ENCODE data around the gene PCMTD2.

The PCMTD2 gene

DNA sequence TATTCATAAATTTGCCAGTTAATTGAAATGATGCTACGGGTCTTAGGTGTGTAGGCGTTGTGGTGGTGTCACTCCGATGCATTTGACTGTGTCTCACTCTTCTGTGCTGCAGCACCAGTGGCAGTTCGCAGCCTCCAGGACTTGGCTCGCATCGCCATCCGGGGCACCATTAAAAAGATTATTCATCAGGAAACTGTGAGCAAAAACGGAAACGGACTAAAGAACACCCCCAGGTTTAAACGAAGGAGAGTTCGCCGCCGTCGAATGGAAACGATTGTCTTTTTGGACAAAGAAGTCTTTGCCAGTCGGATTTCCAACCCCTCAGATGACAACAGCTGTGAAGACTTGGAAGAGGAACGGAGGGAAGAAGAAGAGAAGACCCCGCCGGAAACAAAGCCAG is 17.6 kb downstream of the PCMTD2 start:
- no peak overlapping the region for H3K4me3 ChIP-seq (ENCODE audit: low read depth, low read length)
- no peak for DNase-seq (ENCODE audit: low read depth)
- TF ChIP-seq, protein P1, sequence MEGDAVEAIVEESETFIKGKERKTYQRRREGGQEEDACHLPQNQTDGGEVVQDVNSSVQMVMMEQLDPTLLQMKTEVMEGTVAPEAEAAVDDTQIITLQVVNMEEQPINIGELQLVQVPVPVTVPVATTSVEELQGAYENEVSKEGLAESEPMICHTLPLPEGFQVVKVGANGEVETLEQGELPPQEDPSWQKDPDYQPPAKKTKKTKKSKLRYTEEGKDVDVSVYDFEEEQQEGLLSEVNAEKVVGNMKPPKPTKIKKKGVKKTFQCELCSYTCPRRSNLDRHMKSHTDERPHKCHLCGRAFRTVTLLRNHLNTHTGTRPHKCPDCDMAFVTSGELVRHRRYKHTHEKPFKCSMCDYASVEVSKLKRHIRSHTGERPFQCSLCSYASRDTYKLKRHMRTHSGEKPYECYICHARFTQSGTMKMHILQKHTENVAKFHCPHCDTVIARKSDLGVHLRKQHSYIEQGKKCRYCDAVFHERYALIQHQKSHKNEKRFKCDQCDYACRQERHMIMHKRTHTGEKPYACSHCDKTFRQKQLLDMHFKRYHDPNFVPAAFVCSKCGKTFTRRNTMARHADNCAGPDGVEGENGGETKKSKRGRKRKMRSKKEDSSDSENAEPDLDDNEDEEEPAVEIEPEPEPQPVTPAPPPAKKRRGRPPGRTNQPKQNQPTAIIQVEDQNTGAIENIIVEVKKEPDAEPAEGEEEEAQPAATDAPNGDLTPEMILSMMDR (conservative IDR thresholded peaks at IDR 0.05; ENCODE audit: low read depth, low read length): no peak

DNA sequence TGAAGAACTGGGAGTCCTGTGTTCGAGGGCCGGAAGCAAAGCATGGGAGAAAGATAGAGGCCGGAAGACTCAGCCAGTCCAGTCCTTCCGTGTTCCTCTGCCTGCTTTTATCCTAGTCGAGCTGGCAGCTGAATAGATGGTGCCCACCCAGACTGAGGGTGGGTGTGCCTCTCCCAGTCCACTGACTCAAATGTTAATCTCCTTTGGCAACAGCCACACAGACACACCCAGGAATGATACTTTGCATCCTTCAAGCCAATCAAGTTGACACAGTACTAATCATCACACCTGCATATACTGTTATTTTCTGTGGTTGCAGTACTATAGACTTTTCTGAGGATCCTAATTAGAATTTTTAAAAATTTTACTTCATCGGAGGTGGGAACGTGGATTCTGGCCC is 21.3 kb downstream of the PCMTD2 start:
- TF ChIP-seq, protein P1 (conservative IDR thresholded peaks at IDR 0.05; ENCODE audit: low read depth, low read length): no peak
- no peak overlapping the region for H3K4me3 ChIP-seq (ENCODE audit: low read depth, low read length)
- DNase-seq (ENCODE audit: low read depth): no peak

DNA sequence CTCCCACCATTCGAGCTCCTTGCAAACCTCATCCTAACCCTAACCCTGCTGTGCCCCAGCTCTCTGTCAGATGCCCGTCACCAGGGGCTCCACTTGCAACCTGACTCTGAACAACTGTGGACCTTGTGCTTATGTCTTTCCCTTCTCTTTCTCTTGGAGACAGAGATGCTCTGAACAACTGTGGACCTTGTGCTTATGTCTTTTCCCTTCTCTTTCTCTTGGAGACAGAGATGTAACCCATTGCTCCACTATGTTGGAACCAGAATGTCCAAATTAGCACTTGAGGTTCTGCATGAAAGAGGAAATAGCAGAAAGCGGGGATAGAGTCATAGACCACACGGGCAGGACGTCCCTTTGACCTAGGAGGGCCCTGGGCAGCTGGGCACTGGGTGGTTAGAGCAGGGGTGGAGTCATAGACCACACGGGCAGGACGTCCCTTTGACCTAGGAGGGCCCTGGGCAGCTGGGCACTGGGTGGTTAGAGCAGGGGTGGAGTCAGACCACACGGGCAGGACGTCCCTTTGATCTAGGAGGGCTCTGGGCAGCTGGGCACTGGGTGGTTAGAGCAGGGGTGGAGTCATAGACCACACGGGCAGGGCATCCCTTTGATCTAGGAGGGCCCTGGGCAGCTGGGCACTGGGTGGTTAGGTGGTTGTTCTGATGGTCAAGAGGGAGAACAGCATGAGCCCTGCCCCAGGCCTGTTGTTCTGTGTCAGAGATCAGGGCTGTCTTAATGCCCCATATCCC is 22.2 kb downstream of the PCMTD2 start:
- DNase-seq (ENCODE audit: low read depth): no peak
- no peak overlapping the region for H3K4me3 ChIP-seq (ENCODE audit: low read depth, low read length)
- TF ChIP-seq, protein P1 (conservative IDR thresholded peaks at IDR 0.05; ENCODE audit: low read depth, low read length): no peak

DNA sequence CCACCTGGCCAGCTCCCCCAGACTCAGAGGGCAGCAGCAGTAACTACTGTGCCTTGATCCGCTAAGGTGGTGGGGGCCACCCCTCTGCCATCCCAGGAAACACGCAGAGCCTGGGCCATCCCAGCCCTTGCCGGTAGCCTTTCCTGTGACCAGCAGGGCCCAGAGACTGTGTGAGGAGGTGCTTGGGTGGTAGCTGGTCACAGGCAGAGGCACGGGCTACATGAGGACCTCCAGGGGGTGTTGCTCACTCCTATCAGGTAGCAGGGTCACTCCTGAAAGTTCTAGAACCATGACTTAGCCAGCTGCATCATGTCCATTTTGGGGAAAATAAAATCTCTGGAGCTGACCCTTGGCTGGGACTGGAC is 22.8 kb downstream of the PCMTD2 start:
- H3K4me3 ChIP-seq (ENCODE audit: low read depth, low read length): no peak overlapping the region
- TF ChIP-seq, protein P1 (conservative IDR thresholded peaks at IDR 0.05; ENCODE audit: low read depth, low read length): no peak
- DNase-seq (ENCODE audit: low read depth): no peak

DNA sequence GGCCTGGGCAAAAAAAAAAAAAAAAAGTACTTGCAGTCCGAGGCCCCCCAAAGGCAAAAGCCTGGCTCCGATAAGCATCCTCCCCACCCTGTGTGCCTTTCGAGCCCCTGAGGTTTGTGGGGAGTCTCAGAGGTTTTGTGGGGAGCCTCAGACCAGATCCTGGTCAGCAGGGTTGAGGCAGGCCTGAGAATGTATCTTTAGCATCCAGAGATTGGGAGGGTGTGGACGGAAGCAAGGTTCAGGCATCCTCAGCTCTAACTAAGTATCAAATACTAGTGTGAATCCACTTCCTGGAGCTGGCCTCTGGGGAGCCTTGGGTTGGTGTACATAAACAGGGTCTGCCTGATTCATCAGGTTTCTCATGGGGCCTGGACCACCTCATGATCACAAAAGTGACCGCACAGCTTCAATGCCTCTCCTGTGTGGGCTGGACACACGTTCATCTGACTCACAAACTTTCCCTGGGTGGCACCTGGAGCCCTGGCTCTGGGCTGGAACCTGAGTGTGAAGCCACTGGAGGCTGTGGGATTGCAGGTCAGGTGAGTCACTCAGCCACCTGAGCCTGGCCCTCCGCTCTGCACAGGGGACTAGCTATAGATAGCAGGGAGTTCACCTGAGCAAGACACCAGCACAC is 24.4 kb downstream of the PCMTD2 start:
- TF ChIP-seq, protein P1 (conservative IDR thresholded peaks at IDR 0.05; ENCODE audit: low read depth, low read length): no peak
- H3K4me3 ChIP-seq (ENCODE audit: low read depth, low read length): no peak overlapping the region
- DNase-seq (ENCODE audit: low read depth): no peak

DNA sequence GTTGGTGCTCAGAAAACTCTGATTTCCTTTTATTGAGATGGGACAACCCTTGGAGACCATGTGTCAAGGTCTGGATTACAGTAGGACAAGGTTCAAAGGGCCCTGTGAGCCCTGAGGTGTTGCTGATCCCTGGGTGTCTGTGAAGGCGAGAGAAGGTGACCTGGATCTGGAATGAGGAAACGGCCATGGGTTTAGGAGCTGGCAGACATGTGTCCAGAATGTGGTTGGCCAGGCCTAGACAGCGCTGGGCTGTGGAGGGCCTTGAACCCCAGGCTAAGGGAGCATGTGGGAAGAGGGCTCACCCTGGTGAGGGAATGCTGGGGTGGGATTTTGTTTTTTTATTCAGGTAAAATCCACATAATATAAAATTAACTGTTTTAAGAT is 24.9 kb downstream of the PCMTD2 start:
- TF ChIP-seq, protein P1 (conservative IDR thresholded peaks at IDR 0.05; ENCODE audit: low read depth, low read length): no peak
- no peak overlapping the region for H3K4me3 ChIP-seq (ENCODE audit: low read depth, low read length)
- DNase-seq (ENCODE audit: low read depth): no peak

DNA sequence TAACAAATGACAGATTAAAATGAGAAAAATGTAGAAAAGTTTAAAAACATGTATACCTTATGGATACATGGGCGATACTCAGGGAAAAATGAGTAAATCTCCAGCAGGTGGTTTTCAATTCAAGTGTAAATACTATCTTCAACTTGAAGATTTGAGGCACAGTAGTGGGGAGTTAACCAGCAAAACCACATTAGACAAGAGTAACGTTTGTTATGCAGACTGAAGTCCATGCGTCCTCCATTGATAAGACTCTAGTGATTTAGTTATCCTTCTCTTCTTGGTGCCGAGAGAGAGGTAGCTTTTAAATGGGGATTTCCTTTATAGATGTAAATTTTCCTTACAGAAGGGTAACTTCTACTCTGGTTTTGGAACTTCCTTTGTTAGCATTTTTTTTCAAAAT is 28.1 kb downstream of the PCMTD2 start:
- DNase-seq (ENCODE audit: low read depth): no peak
- TF ChIP-seq, protein P1 (conservative IDR thresholded peaks at IDR 0.05; ENCODE audit: low read depth, low read length): no peak

More for the DNA sequence above, 28.1 kb downstream of the PCMTD2 start:
- H3K4me3 ChIP-seq (ENCODE audit: low read depth, low read length): no peak overlapping the region
